PFSK-1 (cell line): ENCODE data around the gene NAA50.

Experiments
- POLR2AphosphoS5 ChIP-seq: IDR thresholded peaks from 2 replicates; pipeline ENCODE4 v1.6.1; 2012; ENCODE audit warnings: low read depth, mild to moderate bottlenecking, control low read depth, low read length, moderate library complexity
- REST ChIP-seq, 2 experiments: IDR thresholded peaks; 2 replicates each; pipeline versions ENCODE4 v1.6.1 to v1.8.0; 2011 to 2012; ENCODE audit warnings: low read depth in 2 of 2, low read length in 2 of 2, control low read depth in 1 of 2, inconsistent platforms in 1 of 2, mild to moderate bottlenecking in 1 of 2, moderate library complexity in 1 of 2; ENCODE audit not compliant: insufficient read depth in 1 of 2
- SIN3A ChIP-seq: IDR thresholded peaks from 2 replicates; pipeline ENCODE4 v1.6.1; 2012; ENCODE audit warnings: mild to moderate bottlenecking, low read length, moderate library complexity, borderline replicate concordance; ENCODE audit not compliant: insufficient read depth
- TAF1 ChIP-seq: IDR thresholded peaks from 2 replicates; pipeline ENCODE4 v1.6.1; 2012; ENCODE audit warnings: low read length, control low read depth, borderline replicate concordance; ENCODE audit not compliant: insufficient read depth

GRCh38 chr3:113771993-113772392 is 25.9 kb upstream of the NAA50 start:
- TF ChIP-seq TAF1 (no peak), POLR2AphosphoS5 (no peak), SIN3A (no peak), REST (IDR thresholded peaks at IDR 0.05; ENCODE audit: insufficient read depth in 1 of 2, low read depth in 2 of 2, low read length in 2 of 2) (no peak)
